Fibroblast of the aortic adventitia (primary cell): ENCODE results near the gene PPM1E. TPM values are rescaled to one million over a fixed set of nuclear protein-coding genes. Genes with fewer than 3 reads are reported as not detected.
A peak's percentile ranks its signal among the peaks of the same experiment; 100 is the strongest.
"Not testable (repeated sequence)": the region's sequence is repeated elsewhere in the genome, so short reads cannot be mapped to it uniquely, and the experiment has no call there.

Source experiments
- DNase-seq: peaks from one replicate; pipeline ENCODE4 v3.0.0-alpha.2; 2010; ENCODE audit warnings: low read depth
- H3K4me3 ChIP-seq: 2 replicates; pipeline ENCODE4 v1.5.1; 2011; ENCODE audit warnings: low read depth, mild to moderate bottlenecking, control low read depth, low read length, moderate library complexity
- total RNA-seq: library from RNA; depleted of rRNA; stranded (reverse); fragments of >200 nt; gene quantifications from 2 replicates; pipeline ENCODE4 v1.2.3, GENCODE V29; 2012; ENCODE audit warnings: low replicate concordance
- TF ChIP-seq, protein P1 (sequence below): IDR thresholded peaks from 2 replicates; pipeline ENCODE4 v1.5.1; 2011; ENCODE audit warnings: mild to moderate bottlenecking, low read length, control low read depth, inconsistent platforms; ENCODE audit not compliant: insufficient read depth

PPM1E gene
- total RNA-seq, 1 donor = 0.45 TPM

DNA sequence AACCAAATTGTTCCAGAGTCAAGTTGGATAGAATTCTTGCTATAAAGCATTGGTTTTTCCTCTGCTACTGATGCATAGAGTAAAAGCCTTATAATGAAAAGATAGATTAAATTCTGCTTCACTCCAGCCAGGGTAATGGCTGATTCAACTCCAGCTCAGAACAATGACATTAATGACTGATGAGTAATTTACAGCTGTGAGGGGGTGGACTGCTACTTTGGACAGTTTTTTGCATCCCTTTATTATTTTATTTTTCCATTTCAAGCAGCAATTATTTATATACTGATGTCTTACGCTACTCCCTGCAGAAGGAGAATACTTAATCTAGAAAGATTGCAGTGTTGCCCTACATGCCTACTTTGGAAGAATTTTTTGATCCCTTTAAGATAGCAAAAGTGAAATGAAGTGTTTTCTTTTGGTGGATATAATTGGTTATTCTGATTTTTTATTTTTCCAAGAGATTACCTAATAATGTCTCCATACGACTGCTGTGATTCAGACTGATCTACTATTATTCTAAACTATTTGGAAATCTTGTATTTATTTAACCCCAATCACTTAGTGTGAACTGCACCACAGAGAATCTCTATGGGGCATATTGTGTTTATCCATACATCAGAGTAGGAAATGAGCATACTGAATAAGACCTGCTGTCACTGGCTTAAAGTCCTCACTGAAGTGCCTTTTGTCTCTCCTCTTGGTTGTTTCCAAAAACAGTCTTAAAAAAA lies 201.5 kb downstream of the PPM1E start:
- H3K4me3 ChIP-seq = no peak overlapping the region
- DNase-seq = peak; percentile 45
- TF ChIP-seq, protein P1, sequence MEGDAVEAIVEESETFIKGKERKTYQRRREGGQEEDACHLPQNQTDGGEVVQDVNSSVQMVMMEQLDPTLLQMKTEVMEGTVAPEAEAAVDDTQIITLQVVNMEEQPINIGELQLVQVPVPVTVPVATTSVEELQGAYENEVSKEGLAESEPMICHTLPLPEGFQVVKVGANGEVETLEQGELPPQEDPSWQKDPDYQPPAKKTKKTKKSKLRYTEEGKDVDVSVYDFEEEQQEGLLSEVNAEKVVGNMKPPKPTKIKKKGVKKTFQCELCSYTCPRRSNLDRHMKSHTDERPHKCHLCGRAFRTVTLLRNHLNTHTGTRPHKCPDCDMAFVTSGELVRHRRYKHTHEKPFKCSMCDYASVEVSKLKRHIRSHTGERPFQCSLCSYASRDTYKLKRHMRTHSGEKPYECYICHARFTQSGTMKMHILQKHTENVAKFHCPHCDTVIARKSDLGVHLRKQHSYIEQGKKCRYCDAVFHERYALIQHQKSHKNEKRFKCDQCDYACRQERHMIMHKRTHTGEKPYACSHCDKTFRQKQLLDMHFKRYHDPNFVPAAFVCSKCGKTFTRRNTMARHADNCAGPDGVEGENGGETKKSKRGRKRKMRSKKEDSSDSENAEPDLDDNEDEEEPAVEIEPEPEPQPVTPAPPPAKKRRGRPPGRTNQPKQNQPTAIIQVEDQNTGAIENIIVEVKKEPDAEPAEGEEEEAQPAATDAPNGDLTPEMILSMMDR = no peak

DNA sequence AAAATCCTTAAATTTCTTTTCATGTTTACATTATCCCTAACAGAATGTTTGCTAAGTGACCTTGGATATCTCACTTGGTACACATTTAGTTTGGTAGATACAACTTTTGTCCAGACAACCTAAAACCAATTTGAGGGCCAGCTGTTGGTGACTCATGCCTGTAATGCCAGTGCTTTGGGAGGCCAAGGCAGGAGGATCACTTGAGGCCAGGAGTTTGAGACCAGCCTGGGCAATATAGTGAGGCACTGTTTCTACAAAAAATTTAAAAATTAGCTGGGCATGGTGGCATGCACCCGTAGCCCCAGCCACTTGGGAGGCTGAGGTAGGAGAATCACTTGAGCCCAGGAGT lies 202.0 kb downstream of the PPM1E start:
- not testable (repeated sequence) for DNase-seq, H3K4me3 ChIP-seq

DNA sequence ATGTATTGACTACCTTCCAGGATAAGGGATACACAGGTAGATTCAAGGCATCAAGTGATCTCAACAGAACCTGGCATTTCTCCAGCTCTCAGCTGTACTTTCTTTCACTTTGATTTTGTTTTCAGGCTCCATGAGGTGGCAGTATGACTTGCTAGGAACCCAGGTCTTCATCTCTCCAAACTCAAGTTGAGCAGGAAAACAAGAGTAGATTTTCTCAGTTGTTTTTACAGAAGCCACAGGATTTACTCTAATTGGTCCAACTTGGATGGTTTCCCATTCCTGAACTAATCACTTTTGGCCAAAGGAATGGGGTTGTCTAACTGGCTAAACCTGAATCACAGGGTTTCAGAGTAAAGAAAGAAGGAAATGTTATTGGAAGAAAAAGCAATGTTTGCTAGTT lies 204.4 kb downstream of the PPM1E start:
- TF ChIP-seq, protein P1 = peak; percentile 27
- DNase-seq = peak; percentile 58

DNA sequence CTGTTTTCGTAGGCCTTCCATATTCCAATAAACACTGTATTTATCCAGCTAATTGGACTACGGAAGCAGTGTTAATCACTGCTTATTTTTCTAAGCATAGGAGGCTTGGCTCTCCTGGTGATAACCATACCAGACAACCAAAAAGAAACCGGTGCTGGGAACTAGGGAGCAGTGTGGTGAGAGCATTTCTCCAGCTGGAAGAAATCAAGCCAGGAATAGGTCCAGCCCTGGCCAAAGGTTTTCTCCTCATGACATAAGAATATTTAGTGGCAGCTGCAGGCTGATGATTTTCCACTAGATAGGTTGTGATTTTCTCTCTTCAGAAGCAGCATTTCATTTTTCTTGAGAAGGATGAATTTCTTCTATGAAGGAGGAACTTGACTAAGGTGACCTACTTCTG lies 209.6 kb downstream of the PPM1E start:
- TF ChIP-seq, protein P1 = no peak
- DNase-seq = peak; percentile 25
- no peak overlapping the region for H3K4me3 ChIP-seq

More for the DNA sequence above, 204.4 kb downstream of the PPM1E start:
- H3K4me3 ChIP-seq = no peak overlapping the region

DNA sequence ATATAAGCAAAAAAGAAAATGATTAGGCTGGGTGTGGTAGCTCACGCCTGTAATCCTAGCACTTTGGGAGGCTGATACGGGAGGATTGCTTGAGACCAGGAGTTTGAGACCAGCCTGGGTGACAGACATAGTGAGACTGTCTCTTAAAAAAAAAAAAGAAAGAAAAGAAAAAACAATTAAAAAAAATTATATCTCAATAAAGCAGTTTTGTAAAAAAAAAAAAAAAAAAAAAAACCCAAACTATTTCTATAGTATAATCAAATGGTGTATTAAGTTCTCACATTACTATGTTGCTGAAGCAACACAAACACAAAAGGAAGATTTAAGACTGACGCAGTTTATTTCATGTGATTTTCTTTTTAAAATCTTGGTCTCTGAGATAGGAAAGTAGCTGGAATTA lies 210.6 kb downstream of the PPM1E start:
- H3K4me3 ChIP-seq = no peak overlapping the region
- TF ChIP-seq, protein P1 = no peak
- no peak for DNase-seq

DNA sequence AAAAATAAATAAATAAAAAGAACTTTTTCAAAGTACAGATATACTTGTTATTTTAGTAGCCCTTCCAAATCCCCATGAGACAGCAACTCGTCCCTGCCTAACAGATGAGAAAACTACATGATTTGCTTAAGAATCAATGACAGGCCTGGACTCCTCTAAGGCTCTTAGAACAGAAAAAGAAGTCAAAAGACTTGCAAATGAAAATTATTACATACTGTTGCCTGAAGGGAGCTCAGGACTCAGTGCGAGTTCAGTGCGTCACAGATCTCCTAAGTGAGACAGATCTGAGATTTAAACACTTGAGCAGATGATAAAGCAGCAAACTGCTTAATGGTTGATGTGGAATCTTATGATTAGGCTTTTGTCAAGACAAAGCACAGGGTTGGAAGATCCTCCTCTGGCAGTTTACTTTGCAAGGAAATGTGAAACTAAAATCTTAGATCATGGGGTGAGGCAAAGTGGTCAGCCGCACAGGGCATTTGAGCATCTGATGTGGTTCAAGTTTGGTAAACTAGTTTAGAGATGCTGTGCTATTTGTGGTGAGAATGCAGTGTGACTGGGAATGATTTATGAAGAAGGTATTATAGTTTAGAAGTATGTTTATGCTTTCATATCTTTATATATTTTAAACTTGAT lies 212.9 kb downstream of the PPM1E start:
- H3K4me3 ChIP-seq = no peak overlapping the region
- TF ChIP-seq, protein P1 = no peak
- DNase-seq = peak; percentile 19

DNA sequence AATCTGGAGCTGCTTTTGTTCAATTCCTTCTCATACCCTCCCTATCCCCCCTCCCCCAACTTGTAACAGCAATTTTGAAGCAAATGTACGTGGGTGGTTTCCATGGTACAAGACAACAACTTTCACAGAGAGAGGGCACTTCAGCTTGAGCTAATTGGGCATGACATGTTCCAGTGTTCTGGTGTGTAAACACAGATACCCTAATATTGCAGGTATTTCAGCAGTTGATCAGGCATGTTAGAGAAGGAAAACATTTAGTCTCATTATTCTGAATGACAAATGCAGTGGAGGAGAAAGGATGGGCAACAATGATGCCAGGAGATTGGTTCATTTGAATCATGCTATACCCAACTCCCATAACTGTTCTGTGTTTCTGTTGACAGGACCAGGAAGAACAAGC lies 213.5 kb downstream of the PPM1E start:
- DNase-seq = no peak
- TF ChIP-seq, protein P1 = no peak
- H3K4me3 ChIP-seq = no peak overlapping the region
